OCI-LY7 (cell line): ENCODE results near the gene CKMT2. TPM values are rescaled to one million over a fixed set of nuclear protein-coding genes. Genes with fewer than 3 reads are reported as not detected.

Experiments
- BruUV-seq: library from RNA; stranded (reverse); fragments of 400-500 nt; replicated peaks from 2 replicates; lab custom pipeline; 2021; lab: Mats Ljungman, UMichigan
- CTCF ChIA-PET: fragments of 300-600 bp; sonication (Branson Sonifier 250); formaldehyde crosslinking; loops from one replicate; lab custom pipeline; 2022; ENCODE audit warnings: antibody characterized with exemption; ENCODE audit not compliant: unreplicated experiment; lab: Charles Lee
- POLR2A ChIA-PET: fragments of 300-600 bp; sonication (Branson Sonifier 250); formaldehyde crosslinking; loops from one replicate; lab custom pipeline; 2022; ENCODE audit warnings: antibody characterized with exemption; lab: Charles Lee
- DNase-seq: peaks from one replicate; pipeline ENCODE4 v3.0.0-alpha.2; 2015; ENCODE audit warnings: low spot score
- H2AFZ ChIP-seq: fragments of 200-600 bp; sonication (generic), shearing (Covaris generic); 2 replicates; pipeline ENCODE4 v1.6.1; 2014; ENCODE audit warnings: mild to moderate bottlenecking, antibody characterized with exemption, low read length, moderate library complexity
- H3K27ac ChIP-seq: fragments of 200-600 bp; sonication (generic); 2 replicates; pipeline ENCODE4 v1.5.1; 2014; ENCODE audit warnings: mixed run types, low read depth, mild to moderate bottlenecking, moderate library complexity, low read length, inconsistent platforms; ENCODE audit not compliant: poor library complexity, severe bottlenecking
- H3K36me3 ChIP-seq: fragments of 200-600 bp; sonication (generic); 2 replicates; pipeline ENCODE4 v1.6.1; 2014; ENCODE audit warnings: mild to moderate bottlenecking, antibody characterized with exemption, low read length, moderate library complexity, mixed read lengths; ENCODE audit not compliant: insufficient read depth
- H3K4me1 ChIP-seq: fragments of 200-600 bp; sonication (generic); 2 replicates; pipeline ENCODE4 v1.5.1; 2014; ENCODE audit warnings: mild to moderate bottlenecking, low read length; ENCODE audit not compliant: insufficient read depth, poor library complexity, severe bottlenecking
- H3K4me2 ChIP-seq: fragments of 200-600 bp; sonication (generic); 2 replicates; pipeline ENCODE4 v1.6.1; 2014; ENCODE audit warnings: mild to moderate bottlenecking, low read length
- H3K4me3 ChIP-seq: fragments of 200-600 bp; sonication (generic); 2 replicates; pipeline ENCODE4 v1.5.1; 2014; ENCODE audit warnings: mild to moderate bottlenecking, low read depth, low read length; ENCODE audit not compliant: poor library complexity, severe bottlenecking
- H3K79me2 ChIP-seq: fragments of 200-600 bp; sonication (generic); 2 replicates; pipeline ENCODE4 v1.6.1; 2016; ENCODE audit warnings: low read depth, mild to moderate bottlenecking, low read length, moderate library complexity, mixed read lengths; ENCODE audit not compliant: insufficient read depth
- H3K9me2 ChIP-seq: fragments of 200-600 bp; sonication (generic); 2 replicates; pipeline ENCODE4 v1.6.1; 2016; ENCODE audit warnings: mild to moderate bottlenecking, low read length, mixed read lengths; ENCODE audit not compliant: insufficient read depth
- H3K9me3 ChIP-seq: fragments of 200-600 bp; sonication (generic); 2 replicates; pipeline ENCODE4 v1.6.1; 2014; ENCODE audit warnings: mild to moderate bottlenecking, mixed run types, low read length, mixed read lengths
- H4K20me1 ChIP-seq: fragments of 200-600 bp; sonication (generic); 2 replicates; pipeline ENCODE4 v1.6.1; 2014; ENCODE audit warnings: mild to moderate bottlenecking, antibody characterized with exemption, low read length, moderate library complexity, mixed read lengths; ENCODE audit not compliant: insufficient read depth
- CTCF ChIP-seq: fragments of 200-600 bp; sonication (generic); conservative IDR thresholded peaks from 2 replicates; pipeline ENCODE4 v1.5.1; 2014; ENCODE audit warnings: mild to moderate bottlenecking, antibody characterized with exemption, low read length, moderate library complexity, mixed read lengths
- EZH2phosphoT487 ChIP-seq: fragments of 200-600 bp; sonication (generic); IDR thresholded peaks from 2 replicates; pipeline ENCODE4 v1.6.1; 2018; ENCODE audit warnings: low read depth, borderline replicate concordance, mild to moderate bottlenecking, mixed run types, antibody characterized with exemption, low read length, moderate library complexity, mixed read lengths
- intact Hi-C: fragments of 100-400 bp; cut with micrococcal nuclease; formaldehyde crosslinking; loops from one replicate; pipeline ENCODE4 v1.10.0; 2022; ENCODE audit not compliant: unreplicated experiment
- total RNA-seq, 2 experiments: library from RNA; depleted of rRNA in 1 of 2; stranded (reverse); fragments of >200 nt in 1 of 2; shearing (Covaris generic) in 1 of 2; gene quantifications; 2 replicates each; pipeline ENCODE4 v1.2.3, GENCODE V29; 2014 to 2022

CKMT2 gene
- total RNA-seq, 2 experiments from 2014 or later, result not detected

GRCh38 chr5:81189875-81190498, 43.1 kb upstream of the CKMT2 start:
- no TSS peak for BruUV-seq

GRCh38 chr5:81191726-81192372, 41.3 kb upstream of the CKMT2 start:
- Histone ChIP-seq H3K79me2 (no peaks in the 10 kb centered on the region), H4K20me1 (no peaks in the 10 kb centered on the region), H3K4me2 (no peak overlapping the region), H3K27ac (no peak overlapping the region), H3K36me3 (no peaks in the 10 kb centered on the region), H2AFZ (no peak overlapping the region), H3K4me1 (no peaks in the 10 kb centered on the region), H3K4me3 (no peak overlapping the region), H3K9me2 (no peaks in the 10 kb centered on the region), H3K9me3 (no peaks in the 10 kb centered on the region)
- DNase-seq, result no peak
- ChIA-PET CTCF (no interaction called here), POLR2A (interaction anchor here (1.0 kb wide), 1 partner anchor 81 kb away, joined by 4 read pairs; no protein-coding TSS in a partner anchor)
- no TSS peak for BruUV-seq
- intact Hi-C loops, result no loop called here
- TF ChIP-seq CTCF, result no peak
- TF ChIP-seq EZH2phosphoT487, result no peak

More at GRCh38 chr5:81189875-81190498, 43.1 kb upstream of the CKMT2 start:
- H3K4me1 ChIP-seq, result no peaks in the 10 kb centered on the region
- no peaks in the 10 kb centered on the region for H3K9me2 ChIP-seq
- no peak for TF ChIP-seq EZH2phosphoT487
- TF ChIP-seq CTCF, result no peak
- intact Hi-C loops, result no loop called here
- no peak overlapping the region for H2AFZ ChIP-seq
- no peak overlapping the region for H3K27ac ChIP-seq
- POLR2A ChIA-PET, result interaction anchor here (1.0 kb wide), 1 partner anchor 15 kb away, joined by 5 read pairs; no protein-coding TSS in a partner anchor
- no peaks in the 10 kb centered on the region for H4K20me1 ChIP-seq
- H3K36me3 ChIP-seq, result no peaks in the 10 kb centered on the region
- H3K4me3 ChIP-seq, result no peak overlapping the region
- no peaks in the 10 kb centered on the region for H3K9me3 ChIP-seq
- CTCF ChIA-PET, result interaction anchor here (1.1 kb wide), 1 partner anchor 12 kb away, joined by 3 read pairs; no protein-coding TSS in a partner anchor
- H3K4me2 ChIP-seq, result no peak overlapping the region
- H3K79me2 ChIP-seq, result no peaks in the 10 kb centered on the region
- no peak for DNase-seq

- Histone ChIP-seq H3K4me1 (no peaks in the 10 kb centered on the region), H3K36me3 (no peaks in the 10 kb centered on the region), H3K4me3 (no peak overlapping the region), H3K9me3 (no peaks in the 10 kb centered on the region), H4K20me1 (no peaks in the 10 kb centered on the region), H3K79me2 (no peaks in the 10 kb centered on the region), H3K9me2 (no peaks in the 10 kb centered on the region), H3K27ac (no peak overlapping the region), H3K4me2 (no peak overlapping the region), H2AFZ (no peak overlapping the region)
- no peak for TF ChIP-seq EZH2phosphoT487
- TF ChIP-seq CTCF, result no peak; the same call in 1 of the 2 replicates
- no peak for DNase-seq
- no TSS peak for BruUV-seq
- intact Hi-C loops, result no loop called here
- ChIA-PET CTCF (no interaction called here), POLR2A (no interaction called here)
Observed at GRCh38 chr5:81192373-81192750, 40.8 kb upstream of the CKMT2 start.
